Ectodermal cell (in vitro differentiated cells): ENCODE measurements around the gene ACTBL2. TPM values are rescaled to one million over a fixed set of nuclear protein-coding genes. Genes with fewer than 3 reads are reported as not detected.
"Not testable (repeated sequence)": the region's sequence is repeated elsewhere in the genome, so short reads cannot be mapped to it uniquely, and the experiment has no call there.

ENCODE experiments used
- H3K27ac ChIP-seq: 2 replicates; pipeline ENCODE4 v1.7.0; 2013; ENCODE audit warnings: mild to moderate bottlenecking, low read depth, low read length; ENCODE audit not compliant: insufficient read depth, poor library complexity, severe bottlenecking
- H3K27me3 ChIP-seq: 2 replicates; pipeline ENCODE4 v1.7.0; 2013; ENCODE audit warnings: mild to moderate bottlenecking, low read length; ENCODE audit not compliant: insufficient read depth, control insufficient read depth, poor library complexity, severe bottlenecking
- H3K36me3 ChIP-seq: one replicate; pipeline ENCODE4 v1.7.0; 2013; ENCODE audit warnings: low read length; ENCODE audit not compliant: control insufficient read depth, insufficient read depth
- H3K4me1 ChIP-seq: one replicate; pipeline ENCODE4 v1.7.0; 2013; ENCODE audit warnings: low read length; ENCODE audit not compliant: control insufficient read depth, insufficient read depth
- H3K4me3 ChIP-seq: 2 replicates; pipeline ENCODE4 v1.7.0; 2013; ENCODE audit warnings: low read depth, low read length, control low read depth; ENCODE audit not compliant: insufficient read depth
- H3K9me3 ChIP-seq: 2 replicates; pipeline ENCODE4 v1.7.0; 2013; ENCODE audit warnings: mild to moderate bottlenecking, low read length, moderate library complexity; ENCODE audit not compliant: control insufficient read depth
- WGBS, 2 experiments: methylation state at CpG; one replicate each; pipeline ENCODE4 v1.1.7; 2013; ENCODE audit warnings: missing lambda C conversion rate in 2 of 2; 5-methylcytosine and 5-hydroxymethylcytosine counted together
- polyA plus RNA-seq, 4 experiments: library from polyadenylated mRNA; stranded (reverse); fragments of 50-300 nt; gene quantifications; one replicate each; pipeline ENCODE4 v1.2.3, GENCODE V29; 2013

ACTBL2 gene
- not detected for polyA plus RNA-seq (2013, experiment 1 of 4)
- polyA plus RNA-seq (2013, experiment 2 of 4): not detected
- not detected for polyA plus RNA-seq (2013, experiment 3 of 4)
- not detected for polyA plus RNA-seq (2013, experiment 4 of 4)

GRCh38 chr5:57482671-57483106 is at the start of gene ACTBL2:
ACTBL2 (minus strand) TSS chr5:57482811; CDS start chr5:57482707, 104 bp downstream.
- H3K36me3 ChIP-seq: no peaks in the 10 kb centered on the region
- WGBS, 2 experiments: 91 to 97% methylated on average over 5 of the region's 5 CpGs
- H3K27me3 ChIP-seq: no peaks in the 10 kb centered on the region
- no peaks in the 10 kb centered on the region for H3K4me1 ChIP-seq
- H3K4me3 ChIP-seq: no peak within 1 kb of the TSS
- no peaks in the 10 kb centered on the region for H3K9me3 ChIP-seq
- no peak within 1 kb of the TSS for H3K27ac ChIP-seq

DNA sequence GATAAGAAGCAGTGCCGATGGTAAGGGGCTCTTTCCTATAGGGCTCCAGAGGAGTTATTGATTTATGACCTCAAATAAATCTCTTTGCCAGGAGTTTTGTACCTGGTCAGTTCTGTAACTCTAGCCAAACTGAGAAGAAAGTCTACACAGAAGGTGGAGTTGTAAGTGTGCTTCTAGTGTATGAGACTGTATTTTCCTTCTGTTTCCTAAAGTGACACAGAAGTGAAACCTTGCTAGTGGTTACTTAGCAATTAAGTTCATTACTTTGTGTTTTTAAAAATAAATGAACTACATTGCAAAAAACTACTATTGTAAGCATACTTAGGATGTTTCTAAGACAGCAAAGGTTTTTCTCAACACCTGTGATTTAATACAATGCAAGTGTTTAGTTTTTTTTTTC is 48.7 kb upstream of the ACTBL2 start:
- no peaks in the 10 kb centered on the region for H3K27me3 ChIP-seq
- no peak overlapping the region for H3K27ac ChIP-seq
- H3K9me3 ChIP-seq: no peaks in the 10 kb centered on the region
- no peaks in the 10 kb centered on the region for H3K4me1 ChIP-seq
- no peak overlapping the region for H3K4me3 ChIP-seq
- 95 to 100% methylated on average over 1 of the region's 1 CpG for WGBS, 2 experiments
- H3K36me3 ChIP-seq: no peaks in the 10 kb centered on the region

DNA sequence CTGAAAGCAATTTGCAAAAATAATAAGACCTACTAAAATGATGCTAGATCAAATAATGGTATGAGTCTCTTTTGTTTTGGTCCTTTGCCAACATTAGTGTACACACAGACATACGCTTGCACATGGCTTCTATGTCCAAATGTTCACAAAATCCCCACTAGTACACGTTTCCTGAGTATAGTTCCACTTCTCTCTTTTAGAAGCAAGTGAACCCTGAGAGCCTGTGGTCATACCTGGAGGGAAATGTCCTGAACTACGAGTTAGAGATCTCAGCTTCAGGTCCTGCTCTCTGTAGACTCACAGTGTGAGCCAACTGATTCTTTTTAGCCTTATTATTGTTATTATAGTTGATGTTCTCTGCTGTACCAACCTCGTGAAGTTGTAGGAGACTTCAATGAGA is 47.3 kb upstream of the ACTBL2 start:
- Histone ChIP-seq H3K36me3 (no peaks in the 10 kb centered on the region), H3K4me3 (no peak overlapping the region), H3K4me1 (peaks cover 7% of the 10 kb centered on the region), H3K27me3 (no peaks in the 10 kb centered on the region), H3K27ac (no peak overlapping the region), H3K9me3 (no peaks in the 10 kb centered on the region)
- WGBS, 2 experiments: 92% methylated on average over 4 of the region's 4 CpGs

DNA sequence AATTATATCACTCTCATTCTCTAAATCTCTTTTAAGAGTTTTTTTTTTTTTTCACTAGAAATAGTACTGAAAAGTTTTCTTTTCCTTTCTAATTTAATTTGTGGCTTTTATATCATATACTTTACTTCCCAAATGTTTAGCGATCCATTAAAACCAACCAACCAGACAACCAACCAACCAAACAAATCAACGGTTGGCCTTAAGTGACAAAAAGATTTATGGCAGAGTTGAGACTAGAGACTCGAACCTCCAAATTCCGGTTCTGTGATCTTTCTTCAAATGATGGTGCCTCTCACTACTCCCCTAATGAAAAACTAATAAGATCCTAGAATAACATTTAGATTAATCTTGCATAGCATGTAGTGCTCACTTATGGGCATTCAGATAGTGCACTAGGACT is 45.3 kb upstream of the ACTBL2 start:
- Histone ChIP-seq H3K27me3 (no peaks in the 10 kb centered on the region), H3K27ac (no peak overlapping the region), H3K4me3 (no peak overlapping the region), H3K9me3 (no peaks in the 10 kb centered on the region), H3K4me1 (peaks cover 16% of the 10 kb centered on the region), H3K36me3 (no peaks in the 10 kb centered on the region)
- WGBS, 2 experiments: 92 to 97% methylated on average over 4 of the region's 4 CpGs

DNA sequence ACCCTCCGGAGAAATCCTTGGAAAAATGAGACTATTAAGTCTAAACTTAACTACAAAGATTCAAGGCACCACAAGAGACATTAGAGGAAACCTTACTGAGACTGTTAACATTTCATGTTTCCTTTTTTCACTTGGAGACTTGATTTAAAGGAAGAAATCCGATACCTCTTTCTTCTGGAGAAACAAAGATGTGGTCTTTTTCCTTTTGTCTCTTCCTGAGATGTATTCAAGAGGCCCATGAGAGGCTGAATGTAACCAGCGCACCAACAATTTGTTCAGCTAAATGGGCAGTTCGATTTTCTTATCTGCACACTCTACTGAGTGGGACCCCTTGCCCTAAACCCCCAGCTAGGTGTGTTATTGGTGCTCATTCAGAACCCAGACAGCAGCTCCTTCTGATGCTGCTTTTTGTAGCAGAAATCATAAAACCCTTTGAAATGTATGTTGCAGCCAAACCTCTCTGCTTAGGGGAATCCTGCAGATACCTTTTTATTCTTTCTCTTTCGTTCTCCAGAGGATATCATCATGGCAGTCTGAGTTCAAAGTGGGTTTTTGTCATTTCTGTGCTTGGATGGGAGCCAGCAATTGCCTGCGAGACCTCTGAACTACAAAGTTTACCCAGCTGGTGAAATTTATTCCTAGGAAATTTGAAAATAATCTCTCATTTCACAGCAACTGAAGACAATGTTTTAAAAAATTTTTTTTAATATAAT is 41.9 kb upstream of the ACTBL2 start:
- no peaks in the 10 kb centered on the region for H3K36me3 ChIP-seq
- WGBS, 2 experiments: 70 to 73% methylated on average over 5 to 6 of the region's 6 CpGs

DNA sequence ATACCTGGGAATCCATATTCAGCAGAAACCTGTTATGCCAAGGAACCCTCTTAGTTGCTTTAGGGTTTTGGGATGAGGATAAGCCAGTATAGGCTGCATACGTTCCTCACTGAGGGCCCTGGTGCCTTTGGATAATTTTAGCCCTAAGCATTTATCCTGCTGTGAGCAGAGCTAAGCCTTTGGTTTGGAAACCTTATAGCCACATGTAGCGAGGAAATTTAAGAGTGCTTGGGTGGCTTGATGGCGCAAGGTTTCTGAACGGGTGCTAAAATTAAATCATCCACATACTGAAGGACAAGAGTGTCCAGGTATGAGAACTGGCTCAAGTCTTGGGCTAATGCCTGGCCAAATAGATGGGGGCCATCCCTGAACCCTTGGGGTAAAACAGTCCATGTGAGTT is 39.9 kb upstream of the ACTBL2 start:
- H3K4me3 ChIP-seq, H3K36me3 ChIP-seq, H3K27me3 ChIP-seq, H3K27ac ChIP-seq, H3K9me3 ChIP-seq: not testable (repeated sequence)
- WGBS, 2 experiments: 88 to 96% methylated on average over 4 of the region's 4 CpGs
- H3K4me1 ChIP-seq: peaks cover 16% of the 10 kb centered on the region

More for the DNA sequence above, 41.9 kb upstream of the ACTBL2 start:
- Histone ChIP-seq H3K27ac (peak overlapping the region; percentile 27), H3K9me3 (no peaks in the 10 kb centered on the region), H3K27me3 (no peaks in the 10 kb centered on the region), H3K4me3 (no peak overlapping the region), H3K4me1 (peaks cover 16% of the 10 kb centered on the region)

GRCh38 chr5:57518415-57518814 is 35.8 kb upstream of the ACTBL2 start:
- H3K27me3 ChIP-seq, H3K9me3 ChIP-seq: not testable (repeated sequence)
- WGBS, 2 experiments: 94 to 96% methylated on average over 17 of the region's 17 CpGs

GRCh38 chr5:57517250-57517649 is 34.6 kb upstream of the ACTBL2 start:
- H3K36me3 ChIP-seq: no peaks in the 10 kb centered on the region
- H3K9me3 ChIP-seq: peaks cover 2% of the 10 kb centered on the region
- H3K27ac ChIP-seq: no peak overlapping the region
- no peaks in the 10 kb centered on the region for H3K4me1 ChIP-seq
- WGBS, 2 experiments: 90% methylated on average over 1 of the region's 1 CpG; no CpG with 5 or more reads in 1 of the 2 experiments
- no peaks in the 10 kb centered on the region for H3K27me3 ChIP-seq
- H3K4me3 ChIP-seq: no peak overlapping the region

More at GRCh38 chr5:57518415-57518814, 35.8 kb upstream of the ACTBL2 start:
- H3K4me1 ChIP-seq, H3K4me3 ChIP-seq, H3K36me3 ChIP-seq, H3K27ac ChIP-seq: not testable (repeated sequence)

DNA sequence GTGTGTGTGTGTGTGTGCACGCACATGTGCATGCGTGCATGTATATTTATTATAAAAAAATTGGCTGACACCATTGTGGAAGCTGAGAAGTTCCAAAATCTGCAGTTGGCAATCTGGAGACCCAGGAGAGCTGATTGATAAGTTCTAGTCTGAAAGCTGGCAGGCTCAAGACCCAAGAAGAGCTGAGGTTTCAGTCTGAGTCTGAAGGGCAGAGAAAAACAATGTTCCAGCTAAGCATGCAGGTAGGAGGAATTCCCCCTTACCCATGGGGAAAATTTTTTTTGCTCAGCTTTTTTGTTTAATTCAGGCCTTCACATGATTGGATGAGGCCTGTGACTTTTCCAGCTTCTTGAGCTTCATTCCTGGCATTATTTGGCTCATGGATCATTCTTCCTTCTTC is 31.2 kb upstream of the ACTBL2 start:
- 94 to 100% methylated on average over 2 of the region's 2 CpGs for WGBS, 2 experiments
- Histone ChIP-seq H3K4me3 (no peak overlapping the region), H3K27me3 (no peaks in the 10 kb centered on the region), H3K4me1 (no peaks in the 10 kb centered on the region), H3K27ac (no peak overlapping the region), H3K36me3 (no peaks in the 10 kb centered on the region), H3K9me3 (no peaks in the 10 kb centered on the region)

- no peaks in the 10 kb centered on the region for H3K4me1 ChIP-seq
- 92% methylated on average over 1 of the region's 1 CpG for WGBS, 2 experiments
- no peaks in the 10 kb centered on the region for H3K36me3 ChIP-seq
- no peak overlapping the region for H3K4me3 ChIP-seq
- no peak overlapping the region for H3K27ac ChIP-seq
- H3K9me3 ChIP-seq: no peaks in the 10 kb centered on the region
- H3K27me3 ChIP-seq: no peaks in the 10 kb centered on the region
Observed at GRCh38 chr5:57511321-57511720, 28.7 kb upstream of the ACTBL2 start.
